Right renal pelvis (tissue), 4 donors: ENCODE data around the gene C1QTNF6. TPM values are rescaled to one million over a fixed set of nuclear protein-coding genes. Genes with fewer than 3 reads are reported as not detected.

ENCODE experiments used
- DNase-seq, 4 donors: peaks; one replicate each; pipeline ENCODE4 v3.0.0-alpha.2; 2013; ENCODE audit warnings: low read depth in 4 of 4, low spot score in 3 of 4, missing footprints in 1 of 4
- polyA plus RNA-seq, 4 donors: library from polyadenylated mRNA; unstranded; fragments of 120-200 nt; gene quantifications; one replicate each; pipeline ENCODE4 v1.2.1, GENCODE V29; 2013; ENCODE audit not compliant: insufficient read length in 4 of 4

The C1QTNF6 gene
- polyA plus RNA-seq, 4 donors = 29.9 to 33.2 (median 31.9) TPM

DNA sequence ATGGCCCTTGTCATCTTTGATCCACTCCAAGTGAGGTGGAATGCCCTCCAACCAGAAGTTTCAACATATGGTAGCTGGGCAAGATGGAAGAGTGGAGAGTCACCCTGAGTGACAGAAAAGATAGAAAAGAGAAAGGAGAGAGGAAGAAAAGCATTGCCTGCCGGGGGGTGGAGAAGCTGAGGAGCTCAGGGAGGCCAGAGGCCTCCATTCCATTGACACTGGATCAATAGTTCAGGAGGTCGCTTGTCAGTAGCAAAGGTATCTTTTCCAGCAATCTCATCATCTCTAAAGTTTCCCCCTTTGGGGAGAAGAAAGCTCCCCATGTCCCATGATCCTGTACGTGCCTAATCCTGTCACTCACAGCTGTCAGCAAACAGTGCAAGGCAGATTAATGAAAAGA is 6.7 kb upstream of the C1QTNF6 start:
- DNase-seq = no peak

DNA sequence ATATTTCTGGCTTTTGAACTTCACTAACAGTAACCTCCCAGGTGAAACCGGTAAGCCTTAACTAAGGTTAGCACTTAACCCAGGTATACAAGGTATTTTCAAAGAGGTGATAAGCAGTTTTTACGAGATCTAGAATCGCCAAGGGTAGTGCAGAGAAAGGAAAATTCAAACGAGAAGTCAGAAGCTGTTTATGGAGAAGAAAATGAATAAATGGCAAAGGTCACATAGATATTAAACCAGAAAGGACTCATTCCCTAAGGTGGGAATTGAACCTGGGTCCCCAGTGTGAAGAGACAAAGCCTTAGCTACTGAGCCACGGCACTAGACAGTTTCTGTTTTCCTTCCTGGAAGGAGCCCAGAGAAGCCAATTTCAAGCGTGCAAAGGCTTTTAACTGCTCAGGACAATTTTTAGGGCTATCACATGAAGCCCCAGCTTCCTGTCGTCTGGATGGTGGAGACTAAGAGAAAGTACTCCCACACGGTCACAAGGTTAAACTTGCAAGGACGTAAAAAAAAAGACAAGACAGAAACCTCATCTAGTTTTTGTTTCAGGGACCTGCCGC is 5.7 kb upstream of the C1QTNF6 start:
- DNase-seq = peak in 1 of 4 donors; percentile 56

DNA sequence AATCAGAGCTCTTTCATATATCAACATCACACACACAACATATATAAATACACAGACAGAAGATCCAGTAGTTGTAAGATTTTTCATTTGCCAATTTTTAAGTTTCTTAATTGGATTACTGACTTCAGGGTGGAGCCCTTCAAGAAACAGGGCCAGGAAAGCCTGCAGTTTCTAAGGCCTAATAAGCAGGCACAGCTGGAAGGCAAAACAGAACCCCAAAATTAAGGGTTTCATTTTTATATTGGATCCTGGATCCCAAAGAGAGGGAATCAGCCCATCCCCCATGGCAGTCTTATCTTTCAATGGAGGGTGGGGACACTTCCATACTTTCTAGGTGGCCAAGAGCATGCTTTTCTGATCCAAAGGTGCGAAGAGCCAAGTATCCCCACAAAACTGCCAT is 4.7 kb upstream of the C1QTNF6 start:
- no peak for DNase-seq

DNA sequence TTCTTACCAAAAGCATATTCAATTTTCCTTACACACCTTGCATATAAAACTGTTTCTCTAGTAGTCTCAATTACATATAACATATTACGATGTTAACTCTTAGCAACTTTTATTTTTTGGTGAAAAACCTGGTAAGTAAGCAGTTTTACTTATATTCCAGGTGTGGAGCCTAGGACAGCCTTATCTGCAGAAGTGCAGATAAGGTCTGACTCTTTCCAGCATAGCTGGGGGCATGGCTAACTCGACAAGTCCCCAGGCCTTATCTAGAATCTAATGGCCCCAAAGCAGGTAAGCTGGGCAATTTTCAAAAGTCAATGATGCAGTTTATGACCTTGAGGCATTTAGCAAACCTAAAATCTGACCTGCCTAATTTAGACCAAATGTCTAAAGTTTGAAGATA is 4.2 kb upstream of the C1QTNF6 start:
- no peak for DNase-seq

DNA sequence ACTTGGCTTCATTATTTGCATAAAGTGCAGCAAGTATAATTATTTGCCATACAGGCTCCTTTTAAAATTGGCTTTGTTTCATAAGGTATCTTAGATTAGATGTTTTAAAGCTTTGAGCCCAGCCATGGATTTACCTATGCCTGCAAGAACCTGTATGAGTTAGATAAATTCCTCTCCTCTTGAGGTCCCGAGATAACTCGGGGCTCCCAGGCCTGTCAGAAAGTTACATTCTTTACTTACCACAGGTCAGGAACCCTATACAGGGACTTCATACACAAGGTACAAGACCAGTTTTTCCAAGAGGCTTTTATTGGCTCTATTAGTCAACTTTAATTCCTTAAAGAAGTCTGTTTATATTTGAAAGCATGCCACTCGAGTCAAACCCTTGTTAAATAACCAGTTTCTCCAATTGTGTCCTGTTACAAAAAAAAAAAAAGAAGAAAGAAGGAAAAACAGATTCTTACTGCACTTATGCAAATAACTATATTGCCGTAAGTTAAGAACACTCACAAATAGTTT is 2.3 kb upstream of the C1QTNF6 start:
- no peak for DNase-seq

DNA sequence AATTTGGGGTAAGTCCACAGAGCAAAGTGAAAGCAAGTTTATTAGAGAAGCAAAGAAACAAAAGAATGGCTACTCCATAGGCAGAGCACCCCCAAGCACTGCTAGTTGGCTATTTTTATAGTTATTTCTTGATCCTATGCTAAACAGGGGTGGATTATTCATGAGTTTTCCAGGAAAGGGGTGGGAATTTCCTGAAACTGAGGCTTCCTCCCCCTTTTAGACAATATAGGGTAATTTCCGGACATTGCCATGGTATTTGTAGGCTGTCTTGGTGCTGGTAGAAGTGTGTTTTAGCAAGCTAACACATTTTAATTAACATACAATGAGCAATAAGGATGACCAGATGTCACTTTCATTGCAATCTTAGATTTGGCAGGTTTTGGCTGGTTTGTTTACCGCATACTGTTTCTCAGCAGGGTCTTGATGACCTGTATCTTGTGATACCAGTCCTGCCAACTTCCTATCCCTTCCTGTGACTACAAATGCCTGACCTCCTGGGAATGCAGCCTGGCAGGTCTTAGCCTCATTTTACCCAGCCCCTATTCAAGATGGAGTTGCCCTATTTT is 937 bp upstream of the C1QTNF6 start:
- no peak for DNase-seq

DNA sequence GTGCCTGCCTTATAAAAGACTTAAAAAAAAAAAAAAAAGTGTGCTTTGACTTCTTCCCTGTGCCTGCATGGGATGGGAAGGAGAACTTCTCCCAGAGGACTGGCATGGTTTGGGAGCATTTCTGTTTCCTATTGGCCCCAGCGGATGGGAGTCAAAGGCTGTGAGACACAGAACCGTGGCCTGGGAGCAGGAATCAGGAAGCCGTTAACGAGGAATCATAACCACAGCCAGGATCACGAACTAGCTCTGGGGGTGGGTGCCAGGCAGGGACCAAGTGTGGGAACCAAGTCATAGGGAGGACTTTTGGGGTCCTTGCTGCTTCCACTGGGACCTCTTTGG is 526 bp downstream of the C1QTNF6 start:
- no peak for DNase-seq

DNA sequence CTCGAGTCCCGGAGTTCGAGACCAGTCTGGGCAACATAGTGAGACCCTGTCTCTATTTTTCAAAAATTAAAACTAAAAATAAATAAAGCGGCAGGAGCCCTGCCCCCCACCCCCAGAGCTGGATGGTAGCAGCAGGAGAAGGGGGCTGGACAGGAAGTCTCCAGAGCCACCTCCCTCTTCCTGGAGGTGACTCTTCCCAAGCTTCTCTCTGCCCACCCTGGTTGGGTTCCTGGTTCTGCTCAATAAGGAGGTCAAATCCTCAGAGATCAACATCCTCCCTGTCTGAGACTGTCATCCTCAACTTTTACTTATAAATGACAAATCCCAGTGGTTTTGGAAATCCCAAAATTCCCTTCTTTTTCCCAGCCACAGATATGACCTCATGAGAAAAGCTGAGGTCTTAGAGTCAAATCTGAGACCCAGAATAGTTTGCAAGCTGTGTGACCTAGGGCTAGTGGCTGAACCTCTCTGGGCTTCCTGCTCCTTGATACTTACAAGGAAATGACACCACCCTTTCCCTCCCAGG is 987 bp downstream of the C1QTNF6 start:
- no peak for DNase-seq

DNA sequence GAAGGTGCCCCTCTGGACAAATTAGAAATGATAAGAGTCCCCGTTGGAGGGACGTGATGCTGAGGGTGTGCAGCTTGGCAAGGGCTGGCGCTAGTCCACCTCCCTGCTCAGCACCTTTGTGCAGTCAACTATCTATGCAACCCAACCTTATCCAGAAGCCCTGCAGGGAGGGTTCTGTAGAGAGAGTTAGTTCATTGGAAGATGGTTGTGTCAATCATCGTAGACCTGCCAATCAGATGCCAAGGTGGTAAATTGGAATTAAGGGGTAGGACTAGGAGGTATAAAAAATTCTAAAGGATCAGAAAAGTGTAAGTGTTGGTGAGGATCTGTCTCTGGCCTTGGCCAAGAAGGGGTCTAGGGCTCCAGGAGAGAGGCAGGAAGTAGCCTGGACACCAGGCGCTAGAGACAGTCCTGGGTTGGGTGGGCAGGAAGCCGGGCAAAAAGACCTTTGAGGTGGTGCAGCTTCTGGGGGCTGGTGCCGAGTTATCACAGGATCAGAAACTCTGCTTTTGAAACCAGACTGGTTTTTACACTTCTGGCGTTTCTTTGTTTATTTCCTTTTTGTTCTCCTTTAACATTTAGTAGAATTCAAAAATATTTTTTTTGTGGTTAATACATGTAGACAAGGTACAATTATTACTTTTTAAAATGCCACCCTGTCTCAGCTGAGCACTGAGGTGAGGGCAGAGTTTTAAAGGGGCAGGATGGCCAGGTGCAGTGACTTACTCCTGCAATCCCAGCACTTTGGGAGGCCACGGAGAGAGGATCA is 1.6 kb downstream of the C1QTNF6 start:
- DNase-seq = peak in 1 of 4 donors; percentile 65

DNA sequence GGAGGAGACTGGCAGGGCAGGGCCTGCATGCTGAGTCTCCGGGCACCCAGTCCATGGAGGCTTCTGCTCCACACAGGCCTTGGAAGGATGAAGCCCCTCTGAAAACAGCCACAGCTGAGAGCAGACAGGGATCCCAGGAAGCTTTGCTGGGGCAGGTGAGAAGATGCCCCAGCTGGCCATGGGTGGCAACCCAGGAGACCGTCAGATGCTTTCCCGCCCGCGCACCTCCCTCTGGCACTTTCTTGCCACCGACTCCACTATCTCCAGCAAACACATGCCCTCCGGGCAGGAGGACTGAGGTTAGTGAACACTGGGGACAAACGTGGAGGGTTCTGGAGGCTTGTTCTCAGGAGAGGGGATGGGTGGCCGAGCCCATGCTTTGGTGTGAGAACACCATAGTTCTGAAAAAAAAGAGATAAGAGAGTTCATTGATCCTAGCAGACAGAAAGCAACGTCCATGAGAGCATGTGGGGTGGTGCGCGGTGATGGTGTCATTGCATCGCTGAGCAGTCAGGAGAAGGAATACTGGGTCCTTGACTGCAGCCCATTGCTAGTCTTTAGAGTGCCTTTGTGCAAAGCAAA is 2.3 kb downstream of the C1QTNF6 start:
- no peak for DNase-seq

DNA sequence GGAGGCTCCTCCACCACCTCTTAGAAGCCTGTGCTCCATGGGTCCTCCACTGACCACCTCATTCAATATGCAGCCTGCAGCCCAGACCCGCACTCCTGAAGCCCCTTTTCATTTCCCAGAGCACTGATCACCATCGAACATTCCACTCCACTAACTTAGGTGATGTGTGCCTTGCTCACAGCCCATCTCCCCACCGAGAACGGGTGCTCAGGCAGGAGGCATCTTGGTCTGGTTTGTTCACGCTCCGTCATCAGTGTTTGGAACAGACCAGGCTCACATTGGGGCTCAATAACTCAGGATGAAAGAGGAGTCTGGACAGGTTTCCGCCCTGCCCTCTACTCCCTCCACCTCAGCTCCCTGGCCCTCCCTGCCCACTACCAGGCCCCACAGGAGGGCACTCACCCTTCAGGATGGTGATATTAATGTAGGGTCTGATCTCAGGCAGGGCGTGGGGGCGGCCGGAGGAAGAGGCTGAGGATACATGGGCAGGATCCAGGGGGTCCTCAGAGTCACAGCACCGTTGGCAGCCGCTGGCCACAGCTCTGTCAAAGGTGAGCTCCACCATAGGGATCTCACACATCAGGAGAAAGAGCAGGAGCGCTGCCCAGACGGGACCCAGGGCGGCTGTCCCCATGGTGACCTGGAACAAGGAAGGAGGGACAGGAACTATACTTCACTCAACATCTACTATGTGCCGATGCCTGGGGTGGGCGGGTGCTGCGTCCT is 3.1 kb downstream of the C1QTNF6 start:
- DNase-seq = no peak

DNA sequence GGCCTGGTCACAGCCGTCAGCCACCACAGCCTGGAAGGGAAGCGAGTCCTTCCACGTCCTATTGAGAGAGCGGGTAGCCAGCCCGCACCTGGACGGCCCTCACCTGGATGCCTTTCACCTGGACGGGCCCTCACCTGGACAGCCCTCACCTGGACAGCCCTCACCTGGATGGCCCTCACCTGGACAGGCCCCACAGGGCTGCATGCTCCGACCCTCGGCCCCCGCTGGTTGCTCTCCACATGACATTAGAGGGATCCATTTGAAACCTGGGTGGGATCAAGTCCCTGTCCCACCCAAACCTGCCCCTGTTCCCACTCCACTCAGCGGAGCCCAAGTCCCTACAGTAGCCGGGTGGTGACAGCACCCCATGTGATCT is 3.7 kb downstream of the C1QTNF6 start:
- no peak for DNase-seq

DNA sequence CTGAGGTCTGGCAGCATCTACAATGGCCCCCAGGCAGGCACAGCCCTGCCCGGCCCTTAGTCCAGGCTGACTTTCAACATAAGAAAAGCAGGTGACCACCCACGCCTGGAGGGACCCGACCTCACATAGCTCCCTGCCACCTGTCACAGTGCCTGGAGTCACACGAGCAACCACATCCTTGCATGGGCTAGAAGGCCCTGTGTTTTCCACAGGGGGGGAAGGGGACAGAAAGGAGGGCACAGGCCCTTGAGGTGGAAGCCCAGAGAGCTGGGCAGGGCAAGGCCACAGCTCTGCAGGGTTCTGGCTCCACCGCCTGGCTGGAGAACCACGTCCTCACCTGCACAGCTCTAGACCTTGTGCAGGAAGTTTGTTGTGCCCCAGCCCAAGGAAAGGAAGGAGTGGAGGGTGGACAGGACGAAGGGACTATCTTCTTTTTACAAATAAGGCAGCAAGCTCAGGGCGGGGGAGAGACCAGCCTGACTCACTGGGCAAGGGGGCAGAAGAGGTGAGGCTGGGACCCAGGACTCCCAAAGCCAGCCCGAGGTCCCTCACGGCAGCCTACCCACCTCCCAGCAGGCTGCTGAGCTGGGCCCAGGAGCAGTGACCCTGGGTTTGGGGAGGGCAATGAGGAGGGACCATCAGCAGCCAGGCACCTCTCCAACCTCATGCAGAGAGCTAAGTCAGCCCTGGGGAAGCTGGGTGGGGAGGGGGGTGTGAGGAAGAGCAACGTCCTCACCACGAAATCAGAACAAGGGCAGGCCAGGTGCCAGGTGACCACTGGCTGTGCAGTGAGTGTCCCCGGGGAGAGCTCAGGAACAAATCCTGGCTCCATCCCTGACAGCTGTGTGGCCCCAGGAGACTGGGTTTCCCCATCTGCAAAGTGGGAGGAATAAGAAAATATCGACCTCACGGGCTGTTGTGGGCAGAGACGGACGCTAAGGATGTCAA is 4.3 kb downstream of the C1QTNF6 start:
- no peak for DNase-seq

DNA sequence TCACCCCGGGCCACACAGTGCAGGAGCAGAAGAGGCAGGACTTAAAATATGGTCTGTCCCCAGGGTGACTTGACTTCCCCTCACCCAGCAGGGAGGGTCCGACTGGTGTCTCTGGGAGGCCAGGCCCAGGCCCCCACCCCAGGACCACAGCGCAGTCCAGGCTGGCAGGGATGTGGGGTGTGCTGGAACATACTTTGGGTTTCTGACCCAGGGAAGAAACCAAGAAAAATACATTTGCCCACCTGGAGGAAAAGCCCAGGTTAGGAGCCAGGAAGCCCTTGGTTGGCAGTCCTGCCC is 5.2 kb downstream of the C1QTNF6 start:
- DNase-seq = no peak

DNA sequence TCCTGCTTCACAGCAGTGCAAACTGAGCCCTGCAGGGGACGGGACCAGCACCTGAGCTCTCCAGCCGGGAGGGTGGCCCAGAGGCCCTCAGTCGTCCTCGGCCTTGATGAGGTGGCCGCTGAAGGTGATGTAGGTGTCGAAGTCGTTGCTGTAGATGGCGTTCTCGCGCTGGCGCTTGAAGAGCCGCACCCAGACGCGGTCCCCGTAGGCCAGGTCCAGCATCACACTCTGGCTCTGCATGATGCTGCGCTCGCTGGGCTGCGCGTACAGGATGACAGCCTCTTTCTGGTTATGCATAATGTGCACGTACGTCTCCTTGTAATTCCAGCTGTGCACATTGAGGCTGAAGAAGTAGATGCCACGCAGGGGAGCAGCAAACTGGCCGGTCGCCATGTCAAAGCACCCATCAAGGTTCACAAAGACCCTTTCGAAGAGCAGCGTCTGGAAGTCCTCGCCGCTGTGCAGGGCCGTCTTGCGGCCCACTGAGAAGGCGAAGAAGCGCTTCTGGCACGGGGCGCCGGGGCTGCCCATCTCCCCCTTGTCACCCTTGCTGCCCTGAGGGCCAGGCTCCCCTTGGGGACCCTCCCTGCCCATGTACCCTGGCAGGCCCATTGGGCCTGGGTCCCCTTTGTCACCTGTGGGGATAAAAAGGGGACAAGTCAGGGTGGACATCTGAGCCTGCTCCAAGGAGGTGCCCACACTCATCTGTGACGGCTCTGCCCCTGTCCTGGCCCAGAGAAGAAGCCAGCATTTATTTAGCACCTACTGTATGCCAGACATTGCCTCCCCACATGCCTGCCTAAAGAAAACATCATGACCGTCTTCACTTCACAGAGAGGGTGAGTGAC is 5.7 kb downstream of the C1QTNF6 start:
- no peak for DNase-seq

DNA sequence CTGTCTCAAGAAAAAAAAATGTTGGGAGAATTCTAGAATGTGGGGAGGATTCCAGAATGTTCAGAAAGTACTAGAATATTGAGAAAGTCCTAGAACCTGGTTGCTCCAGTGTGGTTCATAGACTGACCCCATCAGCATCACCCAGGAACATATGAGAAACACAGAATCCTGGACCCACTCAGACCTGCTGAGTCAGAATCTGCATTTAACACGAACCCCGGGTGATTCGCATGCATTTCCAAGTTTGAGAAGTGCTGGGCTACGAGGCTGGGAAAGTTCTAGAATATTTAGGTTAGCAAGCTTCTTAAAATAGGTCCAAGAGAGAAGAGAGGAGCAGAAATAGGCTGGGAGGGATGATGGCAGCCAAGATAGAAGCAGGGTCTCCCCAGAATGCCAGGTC is 6.4 kb downstream of the C1QTNF6 start:
- no peak for DNase-seq

DNA sequence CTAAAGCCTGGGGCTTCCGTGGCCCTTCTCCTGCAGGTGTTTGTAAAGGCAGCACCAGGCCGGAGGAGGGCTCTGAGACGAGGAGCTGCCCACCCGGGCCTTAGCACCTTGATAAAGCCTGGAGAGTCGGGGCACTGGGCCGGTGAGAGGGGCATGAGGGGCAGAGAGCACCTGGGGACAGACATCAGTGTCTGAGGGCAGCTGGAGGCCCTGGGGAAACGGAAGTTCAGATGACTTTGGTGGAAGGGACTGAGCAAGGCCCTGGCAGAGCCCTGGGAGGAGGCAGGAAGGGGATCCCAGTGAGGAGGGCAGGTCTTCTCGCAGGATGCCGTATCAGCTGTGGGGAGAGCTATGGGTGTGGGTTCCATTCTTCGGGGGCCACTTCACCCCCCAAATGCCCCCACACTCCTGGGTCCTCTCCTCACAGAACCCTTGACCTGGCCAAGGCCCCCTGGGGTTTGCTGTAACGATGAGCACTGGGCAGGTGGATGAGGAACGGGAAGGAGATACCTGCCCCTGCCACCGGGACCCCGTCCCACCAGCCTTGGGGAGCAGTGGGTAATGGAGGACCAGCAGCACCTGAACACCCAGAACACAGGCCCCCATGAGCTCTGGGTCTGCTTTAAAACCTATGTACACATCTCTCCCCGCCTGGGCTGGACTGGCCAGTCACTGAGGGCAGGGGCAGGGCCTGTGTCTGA is 7.4 kb downstream of the C1QTNF6 start:
- DNase-seq = no peak

DNA sequence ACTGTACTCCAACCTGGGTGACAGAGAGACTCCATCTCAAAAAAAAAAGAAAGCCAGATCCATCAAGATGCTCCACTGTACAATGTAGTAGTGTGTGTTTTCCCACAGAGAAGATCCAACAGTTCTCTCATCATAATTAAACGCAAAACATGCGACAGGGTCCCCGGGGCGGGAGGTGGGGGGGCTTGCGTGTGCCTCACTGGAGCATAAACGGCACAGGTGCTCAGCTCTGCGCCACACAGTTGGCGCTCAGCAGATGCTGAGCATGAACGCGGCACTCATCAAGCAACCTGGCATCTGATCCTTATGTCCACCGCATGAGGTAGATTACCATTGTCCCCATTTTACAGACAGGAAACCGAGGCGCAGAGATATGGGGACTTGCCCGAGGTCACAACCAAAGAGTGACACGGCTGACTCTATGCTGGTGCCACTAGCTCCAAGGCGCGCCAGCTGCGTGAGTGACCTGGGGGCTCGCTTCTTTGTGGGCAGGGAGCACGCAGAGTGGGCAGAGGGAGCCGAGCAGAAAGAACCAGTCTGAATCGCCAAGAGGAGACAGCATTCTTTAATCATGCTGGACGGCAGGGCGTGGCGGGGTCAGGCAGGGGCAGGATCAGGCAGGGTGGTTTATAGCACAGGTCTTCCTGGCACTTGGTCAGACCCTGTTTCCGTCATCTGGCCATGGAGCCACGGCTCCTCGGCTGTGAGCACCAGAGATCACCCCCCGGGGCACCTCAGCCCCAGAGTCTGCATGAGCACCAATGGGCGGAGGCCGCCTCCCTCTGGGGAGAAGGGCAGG is 8.2 kb downstream of the C1QTNF6 start:
- no peak for DNase-seq
